Liver (tissue), 9 donors: ENCODE measurements around the gene UBASH3B. TPM values are rescaled to one million over a fixed set of nuclear protein-coding genes. Genes with fewer than 3 reads are reported as not detected.

Experiments used
- DNase-seq: peaks from one replicate; pipeline ENCODE4 v3.0.0-alpha.2; 2017; ENCODE audit warnings: low spot score
- H3K27ac ChIP-seq, 2 donors: one replicate each; pipeline ENCODE4 v1.7.0; 2013; ENCODE audit warnings: inconsistent platforms in 2 of 2, low read length in 2 of 2, control low read depth in 1 of 2, low read depth in 1 of 2, mild to moderate bottlenecking in 1 of 2
- H3K27me3 ChIP-seq, 4 donors: one replicate each; pipeline versions ENCODE4 v1.6.1 to v1.7.0; 2013; ENCODE audit warnings: low read length in 3 of 4, inconsistent platforms in 1 of 4, mild to moderate bottlenecking in 1 of 4, moderate library complexity in 1 of 4; ENCODE audit not compliant: control insufficient read depth in 4 of 4, insufficient read depth in 4 of 4
- H3K36me3 ChIP-seq, 4 donors: one replicate each; pipeline versions ENCODE4 v1.6.1 to v1.7.0; 2013; ENCODE audit warnings: low read length in 3 of 4, mild to moderate bottlenecking in 3 of 4, low read depth in 1 of 4, moderate library complexity in 1 of 4; ENCODE audit not compliant: control insufficient read depth in 4 of 4, insufficient read depth in 3 of 4
- H3K4me1 ChIP-seq, 4 donors: one replicate each; pipeline versions ENCODE4 v1.6.1 to v1.7.0; 2013; ENCODE audit warnings: low read length in 3 of 4, mild to moderate bottlenecking in 3 of 4, moderate library complexity in 1 of 4; ENCODE audit not compliant: control insufficient read depth in 4 of 4, insufficient read depth in 4 of 4
- H3K4me3 ChIP-seq, 3 donors: one replicate each; pipeline versions ENCODE4 v1.6.1 to v1.7.0; 2013; ENCODE audit warnings: low read length in 3 of 3, control low read depth in 1 of 3, low read depth in 1 of 3, mild to moderate bottlenecking in 1 of 3
- H3K9ac ChIP-seq, 2 donors: one replicate each; pipeline ENCODE4 v1.7.0; 2013; ENCODE audit warnings: low read length in 2 of 2, mild to moderate bottlenecking in 2 of 2, moderate library complexity in 2 of 2, control low read depth in 1 of 2, low read depth in 1 of 2
- H3K9me3 ChIP-seq, 4 donors: one replicate each; pipeline versions ENCODE4 v1.6.1 to v1.7.0; 2013; ENCODE audit warnings: low read length in 3 of 4; ENCODE audit not compliant: control insufficient read depth in 4 of 4
- ATF3 ChIP-seq: IDR thresholded peaks from 2 replicates; pipeline ENCODE4 v1.6.1; 2016; ENCODE audit warnings: antibody characterized with exemption
- CTCF ChIP-seq: fragments of 150-350 bp; IDR thresholded peaks from 2 replicates; pipeline ENCODE4 v1.5.1; 2017; ENCODE audit warnings: improper control_type of control experiment, low read depth, low read length; ENCODE audit not compliant: missing input control
- EGR1 ChIP-seq, 2 donors: IDR thresholded peaks; 2 replicates each; pipeline ENCODE4 v1.6.1; 2016 to 2018; ENCODE audit warnings: antibody characterized with exemption in 2 of 2, low read depth in 2 of 2
- FOXA1 ChIP-seq: IDR thresholded peaks from 2 replicates; pipeline ENCODE4 v1.6.1; 2016; ENCODE audit warnings: antibody characterized with exemption
- GABPA ChIP-seq, 2 donors: IDR thresholded peaks in 1 of 2; conservative IDR thresholded peaks in 1 of 2; 2 replicates each; pipeline ENCODE4 v1.6.1; 2016; ENCODE audit warnings: antibody characterized with exemption in 2 of 2, mild to moderate bottlenecking in 1 of 2, moderate library complexity in 1 of 2
- HNF4A ChIP-seq, 2 donors: conservative IDR thresholded peaks; 2 replicates each; pipeline ENCODE4 v1.6.1; 2016; ENCODE audit warnings: antibody characterized with exemption in 2 of 2, mild to moderate bottlenecking in 2 of 2
- HNF4G ChIP-seq: IDR thresholded peaks from 2 replicates; pipeline ENCODE4 v1.6.1; 2016; ENCODE audit warnings: antibody characterized with exemption
- JUND ChIP-seq, 2 donors: IDR thresholded peaks; 2 replicates each; pipeline ENCODE4 v1.6.1; 2016; ENCODE audit warnings: antibody characterized with exemption in 2 of 2
- NR2F2 ChIP-seq: IDR thresholded peaks from 2 replicates; pipeline ENCODE4 v1.6.1; 2016; ENCODE audit warnings: antibody characterized with exemption
- REST ChIP-seq: IDR thresholded peaks from 2 replicates; pipeline ENCODE4 v1.6.1; 2016; ENCODE audit warnings: antibody characterized with exemption, mild to moderate bottlenecking
- RXRA ChIP-seq, 2 donors: IDR thresholded peaks; 2 replicates each; pipeline ENCODE4 v1.6.1; 2017 to 2018; ENCODE audit warnings: antibody characterized with exemption in 2 of 2, mild to moderate bottlenecking in 1 of 2
- TAF1 ChIP-seq: conservative IDR thresholded peaks from 2 replicates; pipeline ENCODE4 v1.6.1; 2016; ENCODE audit warnings: antibody characterized with exemption, mild to moderate bottlenecking
- YY1 ChIP-seq: IDR thresholded peaks from 2 replicates; pipeline ENCODE4 v1.6.1; 2016; ENCODE audit warnings: antibody characterized with exemption, mild to moderate bottlenecking
- ZBTB33 ChIP-seq: IDR thresholded peaks from 2 replicates; pipeline ENCODE4 v1.6.1; 2016; ENCODE audit warnings: antibody characterized with exemption
- WGBS: extraction: QIAGEN DNeasy Blood & Tissue Kit; methylation state at CpG from one replicate; pipeline ENCODE4 v1.1.7; 2013; 5-methylcytosine and 5-hydroxymethylcytosine counted together
- polyA plus RNA-seq, 2 donors: library from polyadenylated mRNA; stranded (reverse) in 1 of 2; unstranded in 1 of 2; fragments of 200-250 nt in 1 of 2; fragments of >200 nt in 1 of 2; fragmentation: Nextera tagmentation in 1 of 2; extraction: Ambion mirVana in 1 of 2; gene quantifications; one replicate each; pipeline versions ENCODE4 v1.2.1 to v1.2.3, GENCODE V29; 2013 to 2015
- total RNA-seq, 2 donors: library from RNA; depleted of rRNA; stranded (reverse); fragments of >200 nt; gene quantifications; one replicate each; pipeline ENCODE4 v1.2.3, GENCODE V29; 2014
- donor health status: healthy.
- donor health status: healthy.
- donor health status: healthy.
- donor health status: healthy.
- donor health status: healthy.

Gene UBASH3B
- total and polyA plus RNA-seq, 4 donors: 0.48 to 5.5 (median 2.5) TPM

GRCh38 chr11:122789907-122790306 lies 134.4 kb downstream of the UBASH3B start:
- Histone ChIP-seq H3K27me3 (no peaks in the 10 kb centered on the region), H3K9ac (no peak overlapping the region), H3K27ac (no peak overlapping the region), H3K4me1 (no peaks in the 10 kb centered on the region), H3K36me3 (peaks cover 0 to 3% (median 0%) of the 10 kb centered on the region in 4 donors), H3K9me3 (no peaks in the 10 kb centered on the region), H3K4me3 (no peak overlapping the region)
- 83% methylated on average over 3 of the region's 3 CpGs for WGBS
- DNase-seq: peak; percentile 13
- no peak for TF ChIP-seq JUND (IDR thresholded peaks at IDR 0.05)
- no peak for TF ChIP-seq HNF4A (conservative IDR thresholded peaks at IDR 0.05)
- TF ChIP-seq FOXA1: no peak
- TF ChIP-seq ZBTB33: no peak
- TF ChIP-seq YY1: no peak

GRCh38 chr11:122791411-122791810 lies 135.9 kb downstream of the UBASH3B start:
- TF ChIP-seq FOXA1: no peak
- TF ChIP-seq HNF4G: no peak
- TF ChIP-seq REST: no peak
- TF ChIP-seq ATF3: no peak
- no peak for TF ChIP-seq YY1
- no peak for TF ChIP-seq NR2F2
- H3K4me1 ChIP-seq: no peaks in the 10 kb centered on the region
- no peak overlapping the region for H3K27ac ChIP-seq
- H3K4me3 ChIP-seq: no peak overlapping the region
- WGBS: 97% methylated on average over 2 of the region's 2 CpGs
- H3K9ac ChIP-seq: no peak overlapping the region
- no peaks in the 10 kb centered on the region for H3K27me3 ChIP-seq
- no peaks in the 10 kb centered on the region for H3K36me3 ChIP-seq
- H3K9me3 ChIP-seq: no peaks in the 10 kb centered on the region
- DNase-seq: no peak

GRCh38 chr11:122791836-122792235 lies 136.3 kb downstream of the UBASH3B start:
- Histone ChIP-seq H3K4me1 (no peaks in the 10 kb centered on the region), H3K36me3 (no peaks in the 10 kb centered on the region), H3K9me3 (no peaks in the 10 kb centered on the region), H3K27me3 (no peaks in the 10 kb centered on the region), H3K4me3 (no peak overlapping the region), H3K27ac (no peak overlapping the region), H3K9ac (no peak overlapping the region)
- 85% methylated on average over 8 of the region's 8 CpGs for WGBS
- no peak for TF ChIP-seq FOXA1
- no peak for TF ChIP-seq REST
- no peak for TF ChIP-seq YY1
- TF ChIP-seq GABPA (IDR thresholded peaks at IDR 0.05 in 1 of 2, conservative IDR thresholded peaks at IDR 0.05 in 1 of 2): no peak
- no peak for TF ChIP-seq TAF1
- no peak for TF ChIP-seq JUND (IDR thresholded peaks at IDR 0.05)
- TF ChIP-seq HNF4A (conservative IDR thresholded peaks at IDR 0.05): no peak
- TF ChIP-seq RXRA (IDR thresholded peaks at IDR 0.05): no peak
- no peak for TF ChIP-seq CTCF
- no peak for TF ChIP-seq EGR1 (IDR thresholded peaks at IDR 0.05; ENCODE audit: low read depth in 2 of 2)
- no peak for DNase-seq
